AG04450 (cell line): ENCODE results near the gene CHAC1. TPM values are rescaled to one million over a fixed set of nuclear protein-coding genes. Genes with fewer than 3 reads are reported as not detected.

Source experiments
- CTCF ChIA-PET: fragments of 300-600, 350-600 bp; formaldehyde crosslinking; extraction: SDS; loops from one replicate; lab custom pipeline; 2022; ENCODE audit warnings: antibody characterized with exemption, inconsistent platforms; lab: Charles Lee
- POLR2A ChIA-PET: fragments of 350-600 bp; formaldehyde crosslinking; extraction: SDS; loops from one replicate; lab custom pipeline; 2021; ENCODE audit warnings: antibody characterized with exemption, inconsistent platforms; lab: Yijun Ruan, JAX
- DNase-seq: peaks from one replicate; pipeline ENCODE4 v3.0.0-alpha.2; 2011; ENCODE audit warnings: low read depth, low spot score
- H3K27ac ChIP-seq: one replicate; pipeline ENCODE4 v1.5.1; 2012; ENCODE audit warnings: low read depth, low read length, control low read depth
- H3K27me3 ChIP-seq: one replicate; pipeline ENCODE4 v1.6.0; 2012; ENCODE audit warnings: low read length; ENCODE audit not compliant: control insufficient read depth, insufficient read depth
- H3K4me3 ChIP-seq: 2 replicates; pipeline ENCODE4 v1.5.1; 2011; ENCODE audit warnings: mild to moderate bottlenecking, low read depth, low read length, control low read depth
- H3K9me3 ChIP-seq: 2 replicates; pipeline ENCODE4 v1.5.1; 2012; ENCODE audit warnings: low read length; ENCODE audit not compliant: control insufficient read depth, insufficient read depth
- CTCF ChIP-seq: IDR thresholded peaks from 2 replicates; pipeline ENCODE4 v1.5.1; 2011; ENCODE audit warnings: low read depth, low read length, control low read depth, inconsistent platforms
- polyA plus RNA-seq: library from polyadenylated mRNA; depleted of rRNA; stranded (reverse); fragments of >200 nt; gene quantifications from 2 replicates; pipeline ENCODE4 v1.2.3, GENCODE V29; 2011

CHAC1 gene
- polyA plus RNA-seq, 1 experiment, result 106 TPM

GRCh38 chr15:40923551-40923950 is 29.7 kb upstream of the CHAC1 start:
- no peak overlapping the region for H3K4me3 ChIP-seq
- peaks cover 35% of the 10 kb centered on the region for H3K27me3 ChIP-seq
- POLR2A ChIA-PET, result interaction anchor here (0.5 to 0.6 kb wide), 2 partner anchors 14 to 15 kb away, joined by 4 read pairs; no protein-coding TSS in a partner anchor
- DNase-seq, result no peak
- CTCF ChIA-PET, result interaction anchor here (1.2 to 1.4 kb wide), 2 partner anchors 18 to 98 kb away, joined by 3 to 4 read pairs; no protein-coding TSS in a partner anchor
- H3K27ac ChIP-seq, result no peak overlapping the region
- TF ChIP-seq CTCF, result no peak
- H3K9me3 ChIP-seq, result no peaks in the 10 kb centered on the region

- Histone ChIP-seq H3K27me3 (peaks cover 39% of the 10 kb centered on the region), H3K27ac (no peak overlapping the region), H3K4me3 (no peak overlapping the region), H3K9me3 (no peaks in the 10 kb centered on the region; the same call in 1 of the 2 replicates)
- DNase-seq, result no peak
- POLR2A ChIA-PET, result interaction anchor here (0.8 to 1.1 kb wide), 2 partner anchors 17 to 19 kb away, joined by 3 to 4 read pairs; no protein-coding TSS in a partner anchor
- CTCF ChIA-PET, result interaction anchor here (0.7 kb wide), 1 partner anchor 134 kb away, joined by 3 read pairs; no protein-coding TSS in a partner anchor
- no peak for TF ChIP-seq CTCF
Measured at GRCh38 chr15:40925495-40925862, 27.8 kb upstream of the CHAC1 start.

- no peaks in the 10 kb centered on the region; the same call in 1 of the 2 replicates for H3K9me3 ChIP-seq
- H3K4me3 ChIP-seq, result peak overlapping the region; percentile 27; the same call in 1 of the 2 replicates
- H3K27ac ChIP-seq, result no peak overlapping the region
- CTCF ChIA-PET, result no interaction called here
- POLR2A ChIA-PET, result interaction anchor here (0.8 to 1.1 kb wide), 2 partner anchors 16 to 20 kb away, joined by 3 to 4 read pairs; no protein-coding TSS in a partner anchor
- peaks cover 39% of the 10 kb centered on the region for H3K27me3 ChIP-seq
- no peak for TF ChIP-seq CTCF
- DNase-seq, result no peak
Measured at GRCh38 chr15:40925863-40926658, 27.2 kb upstream of the CHAC1 start.

GRCh38 chr15:40926659-40927494 is 26.4 kb upstream of the CHAC1 start:
- no peak for TF ChIP-seq CTCF
- Histone ChIP-seq H3K4me3 (no peak overlapping the region), H3K9me3 (no peaks in the 10 kb centered on the region; the same call in 1 of the 2 replicates), H3K27ac (no peak overlapping the region), H3K27me3 (peaks cover 42% of the 10 kb centered on the region)
- ChIA-PET CTCF (no interaction called here), POLR2A (interaction anchor here (0.6 to 1.2 kb wide), 3 partner anchors 15 to 25 kb away, joined by 4 read pairs; no protein-coding TSS in a partner anchor)
- no peak for DNase-seq
